Fibroblast of gingiva (primary cell): Measurements from ENCODE around the gene APOL3.
"Not testable (repeated sequence)": the region's sequence is repeated elsewhere in the genome, so short reads cannot be mapped to it uniquely, and the experiment has no call there.

Experiments
- DNase-seq: peaks from one replicate; pipeline ENCODE4 v3.0.0-alpha.2; 2011; ENCODE audit warnings: low read depth

APOL3 gene

GRCh38 chr22:36160499-36160942 lies at the start of gene APOL3:
TSS of gene APOL3 (minus strand) at chr22:36160755. CDS start at chr22:36149055, 11,700 bp downstream.
- peak; percentile 34 for DNase-seq

GRCh38 chr22:36210224-36210623 lies 49.7 kb upstream of the APOL3 start:
- DNase-seq, result no peak

- DNase-seq, result not testable (repeated sequence)
Measured at GRCh38 chr22:36209488-36209908, 48.9 kb upstream of the APOL3 start.

GRCh38 chr22:36208914-36209313 lies 48.4 kb upstream of the APOL3 start:
- DNase-seq, result no peak

- DNase-seq, result no peak
Measured at GRCh38 chr22:36208162-36208765, 47.7 kb upstream of the APOL3 start.

- DNase-seq, result no peak
Measured at GRCh38 chr22:36206255-36206654, 45.7 kb upstream of the APOL3 start.

GRCh38 chr22:36205573-36205972 lies 45.0 kb upstream of the APOL3 start:
- not testable (repeated sequence) for DNase-seq

- DNase-seq, result no peak
Measured at GRCh38 chr22:36204632-36205015, 44.1 kb upstream of the APOL3 start.

GRCh38 chr22:36204001-36204631 lies 43.6 kb upstream of the APOL3 start:
- no peak for DNase-seq

- not testable (repeated sequence) for DNase-seq
Measured at GRCh38 chr22:36203441-36203840, 42.9 kb upstream of the APOL3 start.

- DNase-seq, result not testable (repeated sequence)
Measured at GRCh38 chr22:36202906-36203305, 42.4 kb upstream of the APOL3 start.

GRCh38 chr22:36201630-36202319 lies 41.2 kb upstream of the APOL3 start, which contains the start of gene APOL4:
TSS of gene APOL4 (minus strand) at chr22:36201809. CDS start at chr22:36201734, 75 bp downstream.
- DNase-seq, result peak; percentile 26

GRCh38 chr22:36201025-36201424 lies 40.5 kb upstream of the APOL3 start:
- not testable (repeated sequence) for DNase-seq

GRCh38 chr22:36199001-36199551 lies 38.5 kb upstream of the APOL3 start:
- DNase-seq, result no peak

- DNase-seq, result no peak
Measured at GRCh38 chr22:36198536-36198935, 38.0 kb upstream of the APOL3 start.

- no peak for DNase-seq
Measured at GRCh38 chr22:36197514-36198146, 37.1 kb upstream of the APOL3 start.

GRCh38 chr22:36197065-36197440 lies 36.5 kb upstream of the APOL3 start:
- DNase-seq, result no peak

GRCh38 chr22:36196254-36197064 lies 35.9 kb upstream of the APOL3 start:
- no peak for DNase-seq

- peak; percentile 70 for DNase-seq
Measured at GRCh38 chr22:36194971-36195370, 34.4 kb upstream of the APOL3 start.

GRCh38 chr22:36194385-36194784 lies 33.8 kb upstream of the APOL3 start:
- DNase-seq, result no peak

GRCh38 chr22:36193577-36193976 lies 33.0 kb upstream of the APOL3 start:
- DNase-seq, result no peak
